HG03103 (cell line): ENCODE results near the gene MRPL17.

Experiments
- ATAC-seq: cut with Tn5 transposase; IDR thresholded peaks from one replicate; pipeline ENCODE4 v1.9.1; 2021; ENCODE audit warnings: low read depth; ENCODE audit not compliant: unreplicated experiment

The MRPL17 gene

GRCh38 chr11:6634534-6634933 lies 48.6 kb downstream of the MRPL17 start:
- ATAC-seq: no peak

- no peak for ATAC-seq
Observed at GRCh38 chr11:6633422-6634408, 49.4 kb downstream of the MRPL17 start.

GRCh38 chr11:6632116-6633073 lies 50.7 kb downstream of the MRPL17 start:
- no peak for ATAC-seq

GRCh38 chr11:6631361-6631890 lies 51.7 kb downstream of the MRPL17 start:
- no peak for ATAC-seq

GRCh38 chr11:6630632-6631291 lies 52.4 kb downstream of the MRPL17 start:
- no peak for ATAC-seq
